Ishikawa (cell line): Measurements from ENCODE around the gene USP47.

Source experiments
- CREB1 ChIP-seq: IDR thresholded peaks from 2 replicates; pipeline ENCODE4 v1.6.1; 2012; ENCODE audit warnings: low read depth
- EGR1 ChIP-seq: IDR thresholded peaks from 2 replicates; pipeline ENCODE4 v1.6.1; 2012
- EP300 ChIP-seq: IDR thresholded peaks from 2 replicates; pipeline ENCODE4 v1.6.1; 2012; ENCODE audit warnings: borderline replicate concordance
- NFIC ChIP-seq: IDR thresholded peaks from 2 replicates; pipeline ENCODE4 v1.6.1; 2012
- RAD21 ChIP-seq: IDR thresholded peaks from 2 replicates; pipeline ENCODE4 v1.6.1; 2012; ENCODE audit warnings: low read depth
- TAF1 ChIP-seq: IDR thresholded peaks from 2 replicates; pipeline ENCODE4 v1.6.1; 2012; ENCODE audit warnings: low read depth, mild to moderate bottlenecking
- YY1 ChIP-seq: IDR thresholded peaks from 2 replicates; pipeline ENCODE4 v1.6.1; 2012; ENCODE audit warnings: low read depth
- TF ChIP-seq, protein P1 (sequence below): IDR thresholded peaks from 2 replicates; pipeline ENCODE4 v1.6.1; 2012; ENCODE audit warnings: low read depth, mild to moderate bottlenecking

DNA sequence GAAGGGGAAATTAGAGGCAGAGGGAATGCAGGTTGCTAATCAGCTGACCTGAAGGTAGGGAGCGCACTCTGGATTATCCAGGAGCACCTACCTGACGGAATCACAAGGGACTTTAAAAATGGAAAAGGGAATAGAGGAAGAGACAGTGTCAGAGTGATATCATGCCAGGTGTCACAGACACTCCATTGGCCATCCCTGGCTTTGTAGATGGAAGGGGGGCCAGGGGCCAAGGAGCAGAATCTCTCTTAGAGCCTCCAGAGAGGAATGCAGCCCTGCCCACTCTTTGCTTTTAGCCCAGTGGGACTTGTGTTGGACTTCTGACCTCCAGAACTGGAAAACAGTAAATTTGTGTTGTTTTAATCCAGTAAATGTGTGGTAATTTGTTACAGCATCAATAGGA is 128.8 kb downstream of the USP47 start:
- TF ChIP-seq EGR1 (no peak), EP300 (no peak), TAF1 (no peak), RAD21 (no peak), CREB1 (no peak), NFIC (no peak), YY1 (no peak)
- TF ChIP-seq, protein P1, sequence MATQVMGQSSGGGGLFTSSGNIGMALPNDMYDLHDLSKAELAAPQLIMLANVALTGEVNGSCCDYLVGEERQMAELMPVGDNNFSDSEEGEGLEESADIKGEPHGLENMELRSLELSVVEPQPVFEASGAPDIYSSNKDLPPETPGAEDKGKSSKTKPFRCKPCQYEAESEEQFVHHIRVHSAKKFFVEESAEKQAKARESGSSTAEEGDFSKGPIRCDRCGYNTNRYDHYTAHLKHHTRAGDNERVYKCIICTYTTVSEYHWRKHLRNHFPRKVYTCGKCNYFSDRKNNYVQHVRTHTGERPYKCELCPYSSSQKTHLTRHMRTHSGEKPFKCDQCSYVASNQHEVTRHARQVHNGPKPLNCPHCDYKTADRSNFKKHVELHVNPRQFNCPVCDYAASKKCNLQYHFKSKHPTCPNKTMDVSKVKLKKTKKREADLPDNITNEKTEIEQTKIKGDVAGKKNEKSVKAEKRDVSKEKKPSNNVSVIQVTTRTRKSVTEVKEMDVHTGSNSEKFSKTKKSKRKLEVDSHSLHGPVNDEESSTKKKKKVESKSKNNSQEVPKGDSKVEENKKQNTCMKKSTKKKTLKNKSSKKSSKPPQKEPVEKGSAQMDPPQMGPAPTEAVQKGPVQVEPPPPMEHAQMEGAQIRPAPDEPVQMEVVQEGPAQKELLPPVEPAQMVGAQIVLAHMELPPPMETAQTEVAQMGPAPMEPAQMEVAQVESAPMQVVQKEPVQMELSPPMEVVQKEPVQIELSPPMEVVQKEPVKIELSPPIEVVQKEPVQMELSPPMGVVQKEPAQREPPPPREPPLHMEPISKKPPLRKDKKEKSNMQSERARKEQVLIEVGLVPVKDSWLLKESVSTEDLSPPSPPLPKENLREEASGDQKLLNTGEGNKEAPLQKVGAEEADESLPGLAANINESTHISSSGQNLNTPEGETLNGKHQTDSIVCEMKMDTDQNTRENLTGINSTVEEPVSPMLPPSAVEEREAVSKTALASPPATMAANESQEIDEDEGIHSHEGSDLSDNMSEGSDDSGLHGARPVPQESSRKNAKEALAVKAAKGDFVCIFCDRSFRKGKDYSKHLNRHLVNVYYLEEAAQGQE, result no peak
